Retinal pigment epithelial cell (primary cell): ENCODE data around the gene DCLK1.

ENCODE experiments used
- DNase-seq: peaks from one replicate; pipeline ENCODE4 v3.0.0-alpha.2; 2010; ENCODE audit warnings: low read depth
- H3K4me3 ChIP-seq: 2 replicates; pipeline ENCODE4 v1.5.1; 2011; ENCODE audit warnings: mild to moderate bottlenecking, low read length, control low read depth, moderate library complexity
- TF ChIP-seq, protein P1 (sequence below): conservative IDR thresholded peaks from 2 replicates; pipeline ENCODE4 v1.5.1; 2011; ENCODE audit warnings: low read depth, low read length, control low read depth, inconsistent platforms

The DCLK1 gene

DNA sequence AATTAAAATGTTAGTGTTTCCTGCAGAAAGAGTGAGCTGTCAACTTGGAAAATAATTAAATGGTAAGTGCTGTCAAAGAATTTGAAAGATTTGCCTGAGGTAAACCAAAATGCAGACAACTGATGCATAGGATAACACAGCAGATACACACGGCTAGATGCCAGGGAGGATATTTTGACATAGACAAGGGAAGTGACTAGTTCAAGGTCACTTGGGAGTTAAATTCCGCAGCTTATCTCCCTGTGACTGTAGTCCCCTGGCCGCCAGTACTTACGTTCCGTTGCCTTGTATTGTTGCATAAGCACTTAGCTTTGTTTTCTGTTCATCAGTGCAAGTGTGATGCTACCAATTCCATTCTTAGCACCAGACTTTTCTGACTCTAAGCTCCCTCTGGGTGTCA lies 407.4 kb downstream of the DCLK1 start:
- H3K4me3 ChIP-seq = no peak overlapping the region
- TF ChIP-seq, protein P1, sequence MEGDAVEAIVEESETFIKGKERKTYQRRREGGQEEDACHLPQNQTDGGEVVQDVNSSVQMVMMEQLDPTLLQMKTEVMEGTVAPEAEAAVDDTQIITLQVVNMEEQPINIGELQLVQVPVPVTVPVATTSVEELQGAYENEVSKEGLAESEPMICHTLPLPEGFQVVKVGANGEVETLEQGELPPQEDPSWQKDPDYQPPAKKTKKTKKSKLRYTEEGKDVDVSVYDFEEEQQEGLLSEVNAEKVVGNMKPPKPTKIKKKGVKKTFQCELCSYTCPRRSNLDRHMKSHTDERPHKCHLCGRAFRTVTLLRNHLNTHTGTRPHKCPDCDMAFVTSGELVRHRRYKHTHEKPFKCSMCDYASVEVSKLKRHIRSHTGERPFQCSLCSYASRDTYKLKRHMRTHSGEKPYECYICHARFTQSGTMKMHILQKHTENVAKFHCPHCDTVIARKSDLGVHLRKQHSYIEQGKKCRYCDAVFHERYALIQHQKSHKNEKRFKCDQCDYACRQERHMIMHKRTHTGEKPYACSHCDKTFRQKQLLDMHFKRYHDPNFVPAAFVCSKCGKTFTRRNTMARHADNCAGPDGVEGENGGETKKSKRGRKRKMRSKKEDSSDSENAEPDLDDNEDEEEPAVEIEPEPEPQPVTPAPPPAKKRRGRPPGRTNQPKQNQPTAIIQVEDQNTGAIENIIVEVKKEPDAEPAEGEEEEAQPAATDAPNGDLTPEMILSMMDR = no peak
- no peak for DNase-seq

DNA sequence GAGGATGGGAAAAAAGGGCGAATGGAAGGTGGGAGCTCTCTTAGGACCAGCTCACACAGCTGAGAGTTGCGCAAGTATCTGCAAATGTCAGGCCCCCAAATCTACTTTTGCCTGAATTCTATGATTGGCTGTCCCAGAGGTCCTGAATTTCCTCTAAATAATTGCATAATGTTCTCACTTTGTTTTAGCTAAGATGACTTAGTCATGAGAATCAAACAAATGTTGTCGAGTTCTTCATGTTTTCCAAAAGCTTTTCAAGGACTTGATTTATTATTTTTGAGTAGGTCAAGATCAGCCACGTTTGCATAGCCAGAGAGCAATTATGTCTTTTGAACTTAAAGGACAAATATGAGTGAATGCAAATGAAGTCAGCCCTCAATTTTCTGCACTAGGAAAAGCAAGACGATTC lies 408.1 kb downstream of the DCLK1 start:
- DNase-seq = no peak
- TF ChIP-seq, protein P1 = no peak

DNA sequence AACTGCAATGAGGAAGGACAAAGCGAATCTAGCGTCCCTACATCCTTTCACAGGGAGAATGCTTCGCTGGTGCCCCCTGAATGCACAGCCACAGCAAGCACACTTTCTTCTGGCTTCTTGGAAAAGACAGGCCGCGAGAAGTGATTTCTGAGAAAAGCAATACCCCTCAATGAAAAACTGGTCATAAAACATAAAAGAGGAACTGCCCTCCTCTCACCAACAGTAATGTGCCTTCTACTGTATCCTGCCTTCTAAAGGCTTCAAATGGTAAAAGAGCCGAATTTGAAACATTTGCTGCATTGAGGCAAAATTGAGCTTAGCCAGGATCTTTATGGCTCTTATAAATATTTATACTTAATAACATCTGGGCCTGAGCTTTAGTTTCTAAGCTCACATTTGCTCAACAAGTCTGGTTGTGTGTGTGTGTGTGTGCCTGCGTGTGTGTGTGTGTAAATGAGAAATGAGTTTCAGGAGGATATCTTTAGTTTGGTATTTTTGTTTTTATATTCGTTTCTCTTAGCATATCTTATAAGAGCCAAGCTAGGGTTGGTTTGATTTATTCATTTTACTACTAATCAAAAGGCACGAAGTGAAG lies 408.6 kb downstream of the DCLK1 start:
- DNase-seq = no peak
- TF ChIP-seq, protein P1 = no peak
- H3K4me3 ChIP-seq = no peak overlapping the region

More for the DNA sequence above, 408.1 kb downstream of the DCLK1 start:
- no peak overlapping the region for H3K4me3 ChIP-seq

DNA sequence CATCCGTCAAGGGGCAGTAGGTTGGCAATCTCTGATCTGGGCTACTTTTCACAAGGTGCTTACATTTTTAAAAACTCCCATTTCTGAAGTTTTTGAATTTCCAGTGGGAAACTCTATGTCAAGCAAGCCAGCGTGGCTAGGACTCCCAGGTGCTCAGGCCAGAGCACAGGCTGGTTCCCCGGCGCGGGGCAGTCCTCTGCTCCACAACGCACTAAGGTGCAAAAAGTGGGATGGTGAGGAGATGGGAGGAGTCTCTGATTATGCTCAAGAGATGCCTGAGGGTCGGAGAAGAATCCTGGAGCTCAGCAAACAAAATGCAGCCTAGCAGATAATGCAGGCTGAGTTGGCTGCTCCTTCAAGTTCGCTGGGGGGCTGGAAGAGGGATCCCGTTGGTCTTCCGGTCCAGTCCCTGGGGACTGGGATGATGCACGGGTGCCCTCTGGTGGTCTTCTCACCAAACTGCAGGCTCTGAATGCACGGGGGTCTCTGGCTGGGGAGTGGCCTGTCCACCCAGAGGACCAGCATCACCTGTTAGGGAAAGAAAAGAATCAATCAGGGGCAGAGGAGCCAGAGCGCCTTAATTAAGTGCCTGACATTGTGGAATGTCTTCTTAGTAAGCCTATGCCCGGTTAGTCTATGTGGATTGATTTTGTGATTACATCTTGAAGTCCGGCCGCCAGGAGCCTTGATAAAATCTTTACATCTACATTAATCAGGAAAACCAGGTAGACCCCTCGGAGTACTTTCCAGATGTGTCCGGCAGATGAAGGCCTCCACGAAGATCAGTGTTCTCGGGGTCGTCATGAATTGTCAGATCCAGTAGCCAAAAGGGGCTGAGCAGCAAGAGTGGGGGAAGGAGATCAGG lies 410.3 kb downstream of the DCLK1 start:
- DNase-seq = no peak
- TF ChIP-seq, protein P1 = peak; percentile 96
- H3K4me3 ChIP-seq = peak overlapping the region; percentile 37

DNA sequence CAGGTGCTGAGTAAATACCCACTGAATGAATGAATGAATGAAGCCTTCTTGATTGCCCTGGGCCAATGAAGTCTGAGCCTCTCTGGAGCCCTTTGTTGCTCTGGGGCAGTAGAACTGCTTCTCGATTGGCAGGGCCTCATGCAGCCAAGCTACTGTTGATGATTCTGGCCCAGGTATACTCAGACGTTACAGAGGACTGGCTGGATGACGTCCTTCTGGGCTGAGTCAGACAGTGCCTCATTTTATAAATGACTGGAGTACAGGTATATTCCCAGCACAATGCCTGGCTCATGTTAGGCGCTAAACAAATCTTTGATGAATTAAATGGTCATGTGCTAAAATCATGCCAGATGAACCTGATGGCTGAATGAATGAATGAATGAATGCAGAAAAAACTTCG lies 410.9 kb downstream of the DCLK1 start:
- TF ChIP-seq, protein P1 = no peak
- H3K4me3 ChIP-seq = no peak overlapping the region

More for the DNA sequence above, 410.9 kb downstream of the DCLK1 start:
- no peak for DNase-seq
